Stimulated activated naive B cell treated with anti-CD40 and anti-IgM and Interleukin-4, amounts not matched to agents 10 μg/mL and 1 μg/mL and 100 μg/mL, for 72 hours (primary cell): ENCODE results near the gene THAP10.
A peak's percentile ranks its signal among the peaks of the same experiment; 100 is the strongest.
"Not testable (repeated sequence)": the region's sequence is repeated elsewhere in the genome, so short reads cannot be mapped to it uniquely, and the experiment has no call there.

Experiments
- ATAC-seq, 2 donors: fragments of 150-1000 bp; cut with Tn5 transposase; replicated peaks; 2 replicates each; pipeline ENCODE4 v1.10.0; 2021; ENCODE audit warnings: moderate library complexity in 1 of 2
- DNase-seq: peaks from one replicate; pipeline ENCODE4 v3.0.0; 2021
- H3K27ac Mint-ChIP-seq: one replicate; pipeline ENCODE4 v1.8.0; 2022; ENCODE audit warnings: mild to moderate bottlenecking, mixed read lengths
- H3K27me3 Mint-ChIP-seq, 2 donors: one replicate each; pipeline ENCODE4 v1.8.0; 2022; ENCODE audit warnings: mixed read lengths in 2 of 2
- H3K36me3 Mint-ChIP-seq, 2 donors: one replicate each; pipeline ENCODE4 v1.8.0; 2022; ENCODE audit warnings: mixed read lengths in 2 of 2, mild to moderate bottlenecking in 1 of 2
- H3K4me1 Mint-ChIP-seq, 2 donors: one replicate each; pipeline ENCODE4 v1.8.0; 2022; ENCODE audit warnings: mixed read lengths in 2 of 2, mild to moderate bottlenecking in 1 of 2
- H3K4me3 Mint-ChIP-seq, 2 donors: one replicate each; pipeline ENCODE4 v1.8.0; 2022; ENCODE audit warnings: mild to moderate bottlenecking in 2 of 2, mixed read lengths in 2 of 2, moderate library complexity in 1 of 2
- H3K9me3 Mint-ChIP-seq, 2 donors: one replicate each; pipeline ENCODE4 v1.8.0; 2022; ENCODE audit warnings: mixed read lengths in 2 of 2, mild to moderate bottlenecking in 1 of 2

Gene THAP10

DNA sequence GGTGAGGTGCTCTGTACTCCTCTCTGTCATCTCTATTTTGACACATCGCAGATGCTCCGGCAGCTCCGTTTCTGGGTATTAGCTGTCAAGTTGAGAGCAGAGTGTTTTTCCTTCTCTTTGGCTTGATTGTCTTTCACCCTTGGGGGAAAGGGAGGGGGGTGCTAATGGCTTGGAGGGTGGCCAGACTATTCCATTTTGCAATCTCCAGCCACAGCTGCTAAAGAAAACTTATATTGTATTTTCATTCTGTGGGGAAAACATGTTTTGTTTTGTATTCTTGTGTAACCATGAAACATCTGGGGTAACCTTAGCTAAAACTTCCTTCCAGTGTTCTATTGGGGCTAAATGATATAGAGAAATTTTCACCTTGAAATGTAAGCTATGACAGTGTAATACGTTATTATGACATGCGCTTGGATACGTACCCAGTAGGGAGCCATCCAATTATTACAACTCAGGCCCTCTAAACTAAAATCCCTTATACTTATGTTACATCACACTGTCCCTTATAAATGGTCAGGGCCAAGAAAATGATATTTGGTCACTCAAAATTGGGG is 24.2 kb downstream of the THAP10 start:
- ATAC-seq (no peak), DNase-seq (no peak)
- H3K9me3 Mint-ChIP-seq, result no peaks in the 10 kb centered on the region
- H3K4me3 Mint-ChIP-seq, result no peak overlapping the region
- H3K4me1 Mint-ChIP-seq, result no peaks in the 10 kb centered on the region
- no peaks in the 10 kb centered on the region for H3K36me3 Mint-ChIP-seq
- H3K27me3 Mint-ChIP-seq, result peaks cover 12 to 14% of the 10 kb centered on the region in 2 donors
- no peak overlapping the region for H3K27ac Mint-ChIP-seq

DNA sequence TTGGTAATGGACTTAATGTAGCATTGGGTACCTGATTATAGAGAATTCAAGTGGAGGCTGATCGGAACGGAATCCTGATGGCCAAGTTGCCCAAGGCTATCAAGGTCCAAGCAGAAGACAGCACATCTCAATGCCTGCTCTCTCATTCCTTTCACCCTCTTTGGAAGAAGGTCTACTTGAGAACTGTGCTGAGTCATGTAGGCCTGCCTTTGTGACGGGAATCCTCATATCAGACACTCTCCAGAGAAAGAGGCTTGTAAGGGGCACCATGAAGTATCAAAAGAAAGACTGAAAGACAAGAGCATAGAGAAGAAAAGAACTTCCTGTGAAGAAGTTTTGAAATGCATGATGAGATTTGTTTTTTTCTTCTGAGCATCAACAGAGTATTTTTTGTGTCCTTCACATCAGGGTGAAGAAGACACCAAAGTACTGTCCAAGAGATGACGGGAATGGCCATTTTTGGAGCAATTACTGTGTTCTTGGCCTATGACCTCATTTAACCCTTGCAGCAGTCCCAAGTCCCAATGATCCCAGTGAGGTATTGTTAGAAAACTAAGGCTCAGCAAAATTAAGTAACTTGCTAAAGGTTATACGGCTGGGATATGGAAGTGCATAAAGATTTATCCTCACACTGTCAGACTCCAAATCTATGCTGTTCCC is 25.1 kb downstream of the THAP10 start:
- H3K9me3 Mint-ChIP-seq, result no peaks in the 10 kb centered on the region
- H3K4me1 Mint-ChIP-seq, result no peaks in the 10 kb centered on the region
- no peaks in the 10 kb centered on the region for H3K36me3 Mint-ChIP-seq
- ATAC-seq (no peak), DNase-seq (no peak)
- H3K4me3 Mint-ChIP-seq, result no peak overlapping the region
- H3K27ac Mint-ChIP-seq, result no peak overlapping the region
- H3K27me3 Mint-ChIP-seq, result peaks cover 8 to 11% of the 10 kb centered on the region in 2 donors

DNA sequence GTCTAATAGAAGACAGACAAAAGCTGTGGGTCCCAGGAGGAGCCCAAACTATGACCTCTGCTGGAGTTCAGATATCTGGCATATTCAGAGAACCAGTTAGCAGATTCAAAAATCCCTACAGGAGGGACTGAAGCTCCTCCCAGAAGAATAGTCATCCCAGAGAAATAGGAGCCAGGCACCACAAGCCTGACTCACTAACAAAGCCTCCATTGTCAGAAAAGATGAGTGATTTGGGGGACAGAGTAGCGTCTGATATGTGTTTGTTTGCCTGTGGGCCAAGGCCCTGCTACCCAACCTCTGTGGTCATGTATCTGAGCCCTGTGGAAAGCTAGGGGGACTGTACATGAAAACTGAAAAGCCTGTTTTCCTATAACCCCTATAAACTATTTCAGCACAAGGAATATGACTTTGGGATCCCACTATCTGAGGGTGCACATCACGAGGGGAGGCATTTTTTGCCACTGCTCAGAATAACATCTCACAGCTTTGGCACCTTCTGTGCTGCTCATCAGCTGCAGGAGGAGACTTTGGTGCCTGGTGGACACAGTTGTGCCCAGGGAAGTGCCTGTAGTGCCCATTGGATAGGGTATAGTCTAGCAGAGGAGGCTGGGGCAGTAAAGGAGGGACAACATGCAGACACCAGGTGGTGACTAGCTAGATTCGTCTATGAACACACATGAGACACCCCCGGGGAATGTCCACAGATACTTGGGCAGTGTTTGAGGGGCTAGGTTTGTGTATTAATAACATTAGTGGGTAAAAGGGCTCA is 28.6 kb downstream of the THAP10 start:
- H3K27ac Mint-ChIP-seq, result no peak overlapping the region
- H3K36me3 Mint-ChIP-seq, result no peaks in the 10 kb centered on the region
- H3K9me3 Mint-ChIP-seq, result no peaks in the 10 kb centered on the region
- H3K27me3 Mint-ChIP-seq, result peaks cover 7 to 12% of the 10 kb centered on the region in 2 donors
- H3K4me1 Mint-ChIP-seq, result no peaks in the 10 kb centered on the region
- ATAC-seq, result no peak
- DNase-seq, result no peak
- H3K4me3 Mint-ChIP-seq, result no peak overlapping the region

DNA sequence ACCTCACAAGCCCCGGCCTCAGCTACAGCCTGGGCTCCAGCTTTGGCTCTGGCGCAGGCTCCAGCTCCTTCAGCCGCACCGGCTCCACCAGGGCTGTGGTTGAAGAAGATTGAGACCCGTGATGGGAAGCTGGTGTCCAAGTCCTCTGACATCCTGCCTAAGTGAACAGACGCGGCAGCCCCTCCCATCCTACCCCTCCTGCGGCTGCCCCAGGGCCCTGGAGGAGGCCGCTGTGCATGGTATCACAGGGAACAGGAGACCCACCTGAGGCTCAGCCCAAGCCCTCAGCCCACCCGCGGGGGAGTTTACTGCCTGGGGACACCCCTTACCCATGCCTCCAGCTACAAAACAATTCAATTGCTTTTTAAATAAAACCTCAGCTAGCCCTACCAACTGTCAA is 32.2 kb downstream of the THAP10 start:
- no peak for ATAC-seq
- Mint-ChIP-seq H3K4me1 (no peaks in the 10 kb centered on the region), H3K9me3 (no peaks in the 10 kb centered on the region)

DNA sequence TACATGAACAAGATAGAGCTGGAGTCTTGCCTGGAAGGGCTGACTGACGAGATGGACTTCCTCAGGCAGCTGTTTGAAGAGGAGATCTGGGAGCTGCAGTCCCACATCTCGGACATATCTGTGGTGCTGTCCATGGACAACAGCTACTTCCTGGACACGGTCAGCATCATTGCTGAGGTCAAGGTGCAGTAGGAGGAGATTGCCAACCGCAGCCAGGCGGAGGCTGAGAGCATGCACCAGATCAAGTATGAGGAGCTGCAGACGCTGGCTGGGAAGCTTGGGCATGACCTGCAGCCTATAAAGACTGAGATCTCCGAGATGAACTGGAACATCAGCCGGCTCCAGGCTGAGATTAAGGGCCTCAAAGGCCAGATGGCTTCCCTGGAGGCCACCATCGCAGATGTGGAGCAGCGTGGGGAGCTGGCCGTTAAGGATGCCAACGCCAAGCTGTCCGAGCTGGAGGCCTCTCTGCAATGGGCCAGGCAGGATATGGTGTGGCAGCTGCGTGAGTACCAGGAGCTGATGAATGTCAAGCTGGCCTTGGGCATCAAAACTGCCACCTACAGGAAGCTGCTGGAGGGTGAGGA is 32.8 kb downstream of the THAP10 start:
- Mint-ChIP-seq H3K27ac (no peak overlapping the region), H3K27me3 (peaks cover 25 to 29% of the 10 kb centered on the region in 2 donors), H3K36me3 (no peaks in the 10 kb centered on the region), H3K4me1 (peaks cover 2 to 3% of the 10 kb centered on the region in 2 donors), H3K9me3 (no peaks in the 10 kb centered on the region), H3K4me3 (no peak overlapping the region)
- ATAC-seq (no peak), DNase-seq (no peak)

More for the DNA sequence above, 32.2 kb downstream of the THAP10 start:
- H3K27me3 Mint-ChIP-seq, result peaks cover 20 to 23% of the 10 kb centered on the region in 2 donors
- H3K27ac Mint-ChIP-seq, result no peak overlapping the region
- no peak overlapping the region for H3K4me3 Mint-ChIP-seq
- no peaks in the 10 kb centered on the region for H3K36me3 Mint-ChIP-seq
- DNase-seq, result no peak

DNA sequence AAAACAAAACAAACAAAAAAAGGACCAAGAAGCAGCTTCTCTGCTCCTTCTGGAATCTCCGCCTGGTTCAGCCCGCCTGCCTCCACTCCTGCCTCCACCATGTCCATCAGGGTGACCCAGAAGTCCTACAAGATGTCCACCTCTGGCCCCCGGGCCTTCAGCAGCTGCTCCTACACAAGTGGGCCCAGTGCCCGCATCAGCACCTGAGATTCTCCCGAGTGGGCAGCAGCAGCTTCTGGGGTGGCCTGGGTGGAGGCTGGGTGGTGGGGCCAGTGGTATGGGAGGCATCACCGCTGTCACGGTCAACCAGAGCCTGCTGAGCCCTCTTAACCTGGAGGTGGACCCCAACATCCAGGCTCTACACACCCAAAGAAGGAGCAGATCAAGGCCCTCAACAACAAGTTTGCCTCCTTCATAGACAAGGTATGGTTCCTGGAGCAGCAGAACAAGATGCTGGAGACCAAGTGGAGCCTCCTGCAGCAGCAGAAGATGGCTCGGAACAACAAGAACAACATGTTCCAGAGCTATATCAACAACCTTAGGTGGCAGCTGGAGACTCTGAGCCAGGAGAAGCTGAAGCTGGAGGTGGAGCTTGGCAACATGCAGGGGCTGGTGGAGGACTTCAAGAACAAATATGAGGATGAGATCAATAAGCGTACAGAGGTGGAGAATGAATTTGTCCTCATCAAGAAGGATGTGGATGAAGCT is 33.5 kb downstream of the THAP10 start:
- not testable (repeated sequence) for H3K4me3 Mint-ChIP-seq, H3K27ac Mint-ChIP-seq, H3K4me1 Mint-ChIP-seq, H3K36me3 Mint-ChIP-seq, ATAC-seq, DNase-seq, H3K9me3 Mint-ChIP-seq
- peaks cover 27 to 29% of the 10 kb centered on the region in 2 donors for H3K27me3 Mint-ChIP-seq

DNA sequence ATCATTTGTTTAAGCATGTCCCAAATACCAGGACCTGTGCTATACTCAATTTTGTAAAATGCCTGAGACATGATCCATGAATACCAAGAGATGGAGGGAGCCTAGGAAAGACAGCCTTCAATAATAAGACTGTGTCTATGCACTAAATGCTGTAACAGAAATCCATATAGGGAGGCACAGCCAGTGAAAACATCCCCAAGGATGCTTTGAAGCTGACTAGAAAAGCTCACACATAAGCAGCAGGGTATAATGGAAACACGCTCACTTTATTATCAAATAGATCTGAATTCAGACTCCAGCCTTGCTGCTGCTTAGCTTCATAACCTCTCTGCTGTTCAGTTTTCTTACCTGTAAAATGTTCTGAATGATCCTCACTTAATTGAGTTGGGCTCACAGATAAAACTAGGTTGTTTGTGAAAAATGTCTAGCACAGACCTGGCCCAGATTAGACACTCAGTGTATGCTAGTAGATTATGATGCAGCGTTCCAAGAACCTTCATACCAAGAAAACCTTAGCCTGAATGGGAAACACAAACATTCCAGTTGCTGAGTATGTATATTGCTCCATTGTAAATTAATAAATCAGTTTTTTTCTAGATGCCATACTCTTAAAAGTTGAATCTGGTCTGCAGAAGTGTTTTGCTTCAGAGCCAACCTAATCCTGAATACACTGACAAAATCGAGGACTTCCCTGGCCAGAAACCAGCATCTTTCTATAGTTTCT is 34.5 kb downstream of the THAP10 start:
- no peaks in the 10 kb centered on the region for H3K9me3 Mint-ChIP-seq
- H3K36me3 Mint-ChIP-seq, result no peaks in the 10 kb centered on the region
- H3K27ac Mint-ChIP-seq, result no peak overlapping the region
- H3K4me3 Mint-ChIP-seq, result no peak overlapping the region
- H3K4me1 Mint-ChIP-seq, result peaks cover 4 to 12% of the 10 kb centered on the region in 2 donors
- DNase-seq (no peak), ATAC-seq (no peak)
- H3K27me3 Mint-ChIP-seq, result peaks cover 32 to 36% of the 10 kb centered on the region in 2 donors

DNA sequence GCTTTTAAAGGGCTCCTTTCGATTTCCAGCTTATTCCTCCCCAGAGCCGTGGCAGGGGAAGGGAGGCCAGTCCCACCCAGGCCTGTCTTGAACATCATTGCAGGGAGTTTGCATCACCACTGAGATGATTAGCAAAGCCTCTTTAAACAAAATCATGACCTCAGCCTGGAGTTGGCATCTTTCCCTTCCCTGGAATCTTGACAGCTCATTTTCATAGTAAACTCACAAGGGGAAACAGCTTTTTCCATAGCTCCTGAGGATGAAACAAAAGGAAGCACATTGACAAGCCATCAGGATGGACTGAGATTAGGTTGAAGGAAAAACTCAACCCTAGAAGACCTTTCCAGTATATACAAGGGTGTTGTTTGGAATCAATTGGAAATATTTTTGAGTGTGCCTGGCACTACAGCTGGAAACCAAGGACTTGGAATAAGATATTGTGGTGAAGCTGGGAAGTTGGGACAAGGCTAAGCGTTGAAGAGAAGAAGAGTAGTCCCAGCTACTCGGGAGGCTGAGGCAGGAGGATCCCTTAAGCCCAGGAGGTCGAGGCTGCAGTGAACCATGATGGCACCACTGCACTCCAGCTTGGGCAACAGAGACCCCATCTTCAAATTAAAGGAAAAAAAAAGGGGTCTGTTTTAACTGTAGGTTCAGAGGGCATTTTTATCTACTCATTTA is 35.2 kb downstream of the THAP10 start:
- ATAC-seq (no peak), DNase-seq (no peak)
- Mint-ChIP-seq H3K27me3 (peaks cover 38 to 39% of the 10 kb centered on the region in 2 donors), H3K4me3 (no peak overlapping the region), H3K4me1 (peaks cover 4 to 12% of the 10 kb centered on the region in 2 donors), H3K27ac (no peak overlapping the region), H3K36me3 (no peaks in the 10 kb centered on the region), H3K9me3 (no peaks in the 10 kb centered on the region)

DNA sequence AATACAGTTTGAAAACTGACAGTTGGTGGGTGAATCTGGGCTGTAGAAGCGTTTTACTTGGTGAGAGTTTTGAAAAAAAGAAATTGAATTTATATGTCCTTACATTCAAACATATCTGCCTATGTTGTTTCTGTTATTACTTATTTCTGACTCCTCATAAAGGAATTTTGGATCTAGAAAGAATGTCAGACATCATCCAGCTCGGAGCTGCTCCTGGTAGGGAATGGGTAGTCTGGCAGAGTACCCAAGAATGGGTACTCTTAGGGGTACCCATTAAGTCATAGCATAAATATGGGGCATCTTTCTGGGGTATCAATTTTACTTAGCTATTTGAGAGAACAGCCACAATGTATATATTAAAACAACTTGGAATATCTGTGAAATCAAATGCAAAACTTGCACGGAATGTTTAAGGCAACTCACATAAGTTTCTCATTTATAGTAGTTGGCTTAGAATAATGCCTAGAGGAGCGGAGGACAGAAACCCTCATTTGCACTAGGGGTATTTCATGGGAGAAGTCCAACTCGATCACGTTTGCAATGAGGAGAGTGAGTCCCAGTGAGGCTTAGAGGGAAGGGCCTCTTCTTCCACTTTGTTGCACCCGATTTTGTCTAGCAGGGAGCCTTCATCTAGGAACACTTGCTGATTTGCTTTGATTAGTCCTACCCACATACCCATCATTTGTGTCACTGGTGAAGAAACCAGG is 35.9 kb downstream of the THAP10 start:
- no peak overlapping the region for H3K4me3 Mint-ChIP-seq
- peaks cover 45 to 46% of the 10 kb centered on the region in 2 donors for H3K27me3 Mint-ChIP-seq
- no peaks in the 10 kb centered on the region for H3K36me3 Mint-ChIP-seq
- ATAC-seq, result no peak
- H3K27ac Mint-ChIP-seq, result no peak overlapping the region
- no peak for DNase-seq
- peaks cover 4 to 12% of the 10 kb centered on the region in 2 donors for H3K4me1 Mint-ChIP-seq
- no peaks in the 10 kb centered on the region for H3K9me3 Mint-ChIP-seq

DNA sequence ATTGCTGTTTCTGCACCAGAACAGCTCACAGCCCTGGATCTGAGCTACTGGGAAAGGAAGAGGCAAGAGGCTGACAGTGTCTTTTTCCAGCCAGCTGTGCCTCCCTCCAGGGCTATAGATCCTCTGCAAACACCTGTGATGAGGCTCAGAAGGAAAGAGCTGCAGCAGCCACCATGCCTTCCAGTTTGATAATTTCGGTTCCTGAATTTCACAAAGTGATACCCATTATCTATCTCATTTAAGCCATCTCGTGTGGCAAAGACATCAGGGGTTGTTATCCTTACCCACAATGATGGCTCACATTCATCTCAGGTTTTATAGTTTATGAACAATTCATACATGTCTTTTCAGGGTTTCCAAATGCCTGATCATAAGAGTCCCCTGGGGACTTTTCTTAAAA is 36.5 kb downstream of the THAP10 start:
- Mint-ChIP-seq H3K9me3 (no peaks in the 10 kb centered on the region), H3K36me3 (no peaks in the 10 kb centered on the region), H3K4me3 (no peak overlapping the region), H3K27me3 (peaks cover 46 to 48% of the 10 kb centered on the region in 2 donors), H3K4me1 (peaks cover 4 to 12% of the 10 kb centered on the region in 2 donors), H3K27ac (no peak overlapping the region)
- DNase-seq (no peak), ATAC-seq (peak; percentile 34 to 35)

DNA sequence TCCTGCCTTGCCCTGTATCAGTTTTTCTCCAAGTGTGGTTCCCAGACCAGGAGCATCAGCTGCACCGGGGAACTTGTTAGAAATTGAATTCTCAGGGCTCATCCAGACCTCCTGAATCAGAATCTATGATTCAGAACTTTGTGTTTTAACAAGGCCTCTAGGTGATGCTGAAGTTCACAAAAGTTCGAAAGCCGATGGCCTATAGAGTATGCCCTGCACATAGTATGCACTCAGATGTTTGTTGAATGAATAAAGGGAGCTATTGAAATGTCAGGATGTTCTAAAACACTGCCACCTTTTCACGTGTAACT is 37.6 kb downstream of the THAP10 start:
- Mint-ChIP-seq H3K27me3 (peaks cover 55 to 58% of the 10 kb centered on the region in 2 donors), H3K9me3 (no peaks in the 10 kb centered on the region), H3K4me3 (peak overlapping the region; percentile 81 to 84), H3K4me1 (peaks cover 4 to 12% of the 10 kb centered on the region in 2 donors), H3K36me3 (no peaks in the 10 kb centered on the region), H3K27ac (peak overlapping the region; percentile 51)
- no peak for DNase-seq
- ATAC-seq, result no peak

DNA sequence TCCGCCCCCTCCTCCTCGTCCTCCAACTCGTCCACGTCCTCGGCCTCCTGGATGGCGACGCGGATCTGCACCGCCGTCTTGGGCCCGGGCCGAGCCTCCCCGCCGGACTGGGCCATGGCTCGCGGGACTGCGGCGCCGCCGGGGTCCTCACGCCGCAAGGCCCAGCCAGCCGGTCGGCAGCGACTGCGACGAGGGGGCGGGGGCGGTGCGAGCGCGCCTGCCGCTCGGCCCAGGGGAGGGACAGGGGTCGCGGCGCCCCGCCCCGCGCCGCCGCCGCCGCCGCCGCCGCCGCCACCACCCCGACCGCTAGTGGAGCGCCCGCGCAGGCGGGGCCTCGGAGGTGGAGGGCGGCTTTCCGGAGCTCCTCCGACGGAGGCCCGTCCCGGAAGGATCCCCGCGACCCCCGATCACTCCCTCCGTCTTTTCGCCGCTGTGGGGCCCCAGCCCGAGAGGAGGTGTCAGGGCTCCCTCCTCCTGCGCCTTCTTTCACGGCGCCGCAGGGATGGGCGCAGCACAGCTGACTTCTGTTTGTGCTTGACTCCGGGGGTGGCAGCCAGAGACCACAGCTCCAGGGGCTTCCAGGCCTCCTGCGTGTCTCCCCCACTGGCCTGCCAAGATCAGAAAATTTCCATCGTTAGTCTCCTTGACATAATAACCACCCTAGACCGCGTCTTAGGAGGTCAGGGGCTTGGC is 38.1 kb downstream of the THAP10 start, which contains the start of gene LARP6:
Gene LARP6, minus strand, starts transcription at position 185 of the 693 bp plus-strand sequence. Its CDS starts 69 bp downstream, at position 116.
- Mint-ChIP-seq H3K4me1 (peaks cover 4 to 12% of the 10 kb centered on the region in 2 donors), H3K36me3 (no peaks in the 10 kb centered on the region), H3K27me3 (peaks cover 53 to 55% of the 10 kb centered on the region in 2 donors), H3K9me3 (no peaks in the 10 kb centered on the region), H3K27ac (peak within 1 kb of the TSS; percentile 51), H3K4me3 (peak within 1 kb of the TSS; percentile 81 to 84)
- ATAC-seq, result peak; percentile 55 to 66
- DNase-seq, result no peak
